ENCODE data around the gene BPTF.
"Not testable (repeated sequence)": the region's sequence is repeated elsewhere in the genome, so short reads cannot be mapped to it uniquely, and the experiment has no call there.

BPTF gene

GRCh38 chr17:67931227-67931626, 105.9 kb downstream of the BPTF start:
- WGBS, 2 experiments (ENCODE audit: insufficient coverage in 2 of 2), result 100% methylated on average over 1 to 2 of the region's 5 CpGs
- H3K27ac ChIP-seq (ENCODE audit: low read depth, low read length, severe bottlenecking), result no peak overlapping the region
- peaks cover 77% of the 10 kb centered on the region for H3K36me3 ChIP-seq (ENCODE audit: control insufficient read depth, insufficient read depth, low read length)
- H3K9me3 ChIP-seq (ENCODE audit: control insufficient read depth, low read length), result no peaks in the 10 kb centered on the region
- no peak overlapping the region for H3K4me3 ChIP-seq (ENCODE audit: extremely low read depth, insufficient read depth, low read length, poor library complexity, severe bottlenecking)
- H3K4me1 ChIP-seq (ENCODE audit: control insufficient read depth, insufficient read depth, low read length, poor library complexity, severe bottlenecking), result no peaks in the 10 kb centered on the region

- Histone ChIP-seq H3K4me3 (ENCODE audit: extremely low read depth, insufficient read depth, low read length, poor library complexity, severe bottlenecking) (no peak overlapping the region), H3K9me3 (ENCODE audit: control insufficient read depth, low read length) (no peaks in the 10 kb centered on the region), H3K27ac (ENCODE audit: low read depth, low read length, severe bottlenecking) (no peak overlapping the region), H3K4me1 (ENCODE audit: control insufficient read depth, insufficient read depth, low read length, poor library complexity, severe bottlenecking) (no peaks in the 10 kb centered on the region), H3K36me3 (ENCODE audit: control insufficient read depth, insufficient read depth, low read length) (peaks cover 75% of the 10 kb centered on the region)
- WGBS, 2 experiments (ENCODE audit: insufficient coverage in 2 of 2), result 90% methylated on average over 2 of the region's 3 CpGs; no CpG with 5 or more reads in 1 of the 2 experiments
Observed at GRCh38 chr17:67942810-67943209, 117.5 kb downstream of the BPTF start.

- WGBS, 2 experiments (ENCODE audit: insufficient coverage in 2 of 2), result 93 to 98% methylated on average over 5 of the region's 5 CpGs
- no peaks in the 10 kb centered on the region for H3K9me3 ChIP-seq (ENCODE audit: control insufficient read depth, low read length)
- no peaks in the 10 kb centered on the region for H3K4me1 ChIP-seq (ENCODE audit: control insufficient read depth, insufficient read depth, low read length, poor library complexity, severe bottlenecking)
- no peak overlapping the region for H3K4me3 ChIP-seq (ENCODE audit: extremely low read depth, insufficient read depth, low read length, poor library complexity, severe bottlenecking)
- no peak overlapping the region for H3K27ac ChIP-seq (ENCODE audit: low read depth, low read length, severe bottlenecking)
- peaks cover 87% of the 10 kb centered on the region for H3K36me3 ChIP-seq (ENCODE audit: control insufficient read depth, insufficient read depth, low read length)
Observed at GRCh38 chr17:67944035-67944434, 118.7 kb downstream of the BPTF start.

- no peak overlapping the region for H3K27ac ChIP-seq (ENCODE audit: low read depth, low read length, severe bottlenecking)
- peaks cover 86% of the 10 kb centered on the region for H3K36me3 ChIP-seq (ENCODE audit: control insufficient read depth, insufficient read depth, low read length)
- H3K9me3 ChIP-seq (ENCODE audit: control insufficient read depth, low read length), result no peaks in the 10 kb centered on the region
- H3K4me3 ChIP-seq (ENCODE audit: extremely low read depth, insufficient read depth, low read length, poor library complexity, severe bottlenecking), result no peak overlapping the region
- H3K4me1 ChIP-seq (ENCODE audit: control insufficient read depth, insufficient read depth, low read length, poor library complexity, severe bottlenecking), result no peaks in the 10 kb centered on the region
Observed at GRCh38 chr17:67946513-67946912, 121.2 kb downstream of the BPTF start.

DNA sequence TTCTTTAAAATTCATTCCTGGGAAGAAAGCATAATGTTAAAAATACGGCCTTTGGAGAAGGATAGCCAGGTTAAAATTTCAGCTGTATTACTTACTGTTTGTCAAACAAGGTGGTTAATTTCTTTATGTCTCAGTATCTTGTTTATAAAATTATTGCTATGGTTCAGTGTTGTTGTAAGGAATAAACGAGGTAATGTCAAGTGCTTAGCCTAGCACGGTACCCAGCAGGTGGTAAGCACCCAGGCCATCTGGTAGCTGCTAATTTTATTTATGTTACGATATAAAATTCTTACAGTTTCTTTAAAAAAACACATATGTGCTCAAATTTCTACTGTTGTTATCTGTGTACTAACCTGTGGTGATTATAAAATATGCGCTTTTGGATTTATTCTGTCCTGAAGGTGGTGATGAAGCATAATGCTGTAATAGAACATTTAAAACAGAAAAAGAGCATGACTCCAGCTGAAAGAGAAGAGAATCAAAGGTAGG, 122.1 kb downstream of the BPTF start:
- Histone ChIP-seq H3K27ac (ENCODE audit: low read depth, low read length, severe bottlenecking) (no peak overlapping the region), H3K9me3 (ENCODE audit: control insufficient read depth, low read length) (no peaks in the 10 kb centered on the region), H3K4me1 (ENCODE audit: control insufficient read depth, insufficient read depth, low read length, poor library complexity, severe bottlenecking) (no peaks in the 10 kb centered on the region), H3K4me3 (ENCODE audit: extremely low read depth, insufficient read depth, low read length, poor library complexity, severe bottlenecking) (no peak overlapping the region), H3K36me3 (ENCODE audit: control insufficient read depth, insufficient read depth, low read length) (peaks cover 84% of the 10 kb centered on the region)
- WGBS, 2 experiments (ENCODE audit: insufficient coverage in 2 of 2), result 89 to 100% methylated on average over 1 to 2 of the region's 5 CpGs

GRCh38 chr17:67950945-67951344, 125.6 kb downstream of the BPTF start:
- Histone ChIP-seq H3K4me3 (ENCODE audit: extremely low read depth, insufficient read depth, low read length, poor library complexity, severe bottlenecking) (no peak overlapping the region), H3K4me1 (ENCODE audit: control insufficient read depth, insufficient read depth, low read length, poor library complexity, severe bottlenecking) (no peaks in the 10 kb centered on the region), H3K36me3 (ENCODE audit: control insufficient read depth, insufficient read depth, low read length) (peaks cover 80% of the 10 kb centered on the region), H3K9me3 (ENCODE audit: control insufficient read depth, low read length) (no peaks in the 10 kb centered on the region), H3K27ac (ENCODE audit: low read depth, low read length, severe bottlenecking) (no peak overlapping the region)
- 92% methylated on average over 2 of the region's 2 CpGs; no CpG with 5 or more reads in 1 of the 2 experiments for WGBS, 2 experiments (ENCODE audit: insufficient coverage in 2 of 2)

- Histone ChIP-seq H3K4me3 (ENCODE audit: extremely low read depth, insufficient read depth, low read length, poor library complexity, severe bottlenecking) (no peak overlapping the region), H3K27ac (ENCODE audit: low read depth, low read length, severe bottlenecking) (no peak overlapping the region), H3K4me1 (ENCODE audit: control insufficient read depth, insufficient read depth, low read length, poor library complexity, severe bottlenecking) (no peaks in the 10 kb centered on the region), H3K36me3 (ENCODE audit: control insufficient read depth, insufficient read depth, low read length) (peaks cover 64% of the 10 kb centered on the region), H3K9me3 (ENCODE audit: control insufficient read depth, low read length) (no peaks in the 10 kb centered on the region)
- WGBS, 2 experiments (ENCODE audit: insufficient coverage in 2 of 2), result 80 to 88% methylated on average over 1 to 2 of the region's 3 CpGs
Observed at GRCh38 chr17:67959510-67959909, 134.2 kb downstream of the BPTF start.

- not testable (repeated sequence) for H3K27ac ChIP-seq (ENCODE audit: low read depth, low read length, severe bottlenecking); H3K4me1 ChIP-seq (ENCODE audit: control insufficient read depth, insufficient read depth, low read length, poor library complexity, severe bottlenecking); H3K4me3 ChIP-seq (ENCODE audit: extremely low read depth, insufficient read depth, low read length, poor library complexity, severe bottlenecking); H3K9me3 ChIP-seq (ENCODE audit: control insufficient read depth, low read length)
- peaks cover 64% of the 10 kb centered on the region for H3K36me3 ChIP-seq (ENCODE audit: control insufficient read depth, insufficient read depth, low read length)
- WGBS, 2 experiments (ENCODE audit: insufficient coverage in 2 of 2), result no CpG with 5 or more reads among the region's 3 CpGs
Observed at GRCh38 chr17:67960276-67960675, 135.0 kb downstream of the BPTF start.

DNA sequence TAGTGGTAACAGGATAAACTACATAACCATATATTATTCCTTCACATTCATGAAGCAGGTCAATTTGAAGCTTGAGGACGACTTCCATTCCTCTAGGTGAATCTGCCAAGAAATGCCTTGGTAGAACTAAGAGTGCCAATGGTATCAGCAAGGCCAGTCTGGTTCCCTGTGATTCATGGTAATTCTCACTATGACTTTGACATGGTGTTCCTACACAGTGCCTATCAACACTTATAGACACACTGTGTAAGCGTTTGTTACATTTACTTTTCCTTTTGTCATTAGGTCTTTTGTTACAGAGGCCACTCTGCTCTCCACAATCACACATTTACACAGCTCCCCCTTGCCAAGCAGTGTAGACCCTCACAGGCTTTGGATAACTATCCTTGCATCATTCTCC, 136.9 kb downstream of the BPTF start:
- not testable (repeated sequence) for H3K4me1 ChIP-seq (ENCODE audit: control insufficient read depth, insufficient read depth, low read length, poor library complexity, severe bottlenecking); H3K9me3 ChIP-seq (ENCODE audit: control insufficient read depth, low read length); H3K4me3 ChIP-seq (ENCODE audit: extremely low read depth, insufficient read depth, low read length, poor library complexity, severe bottlenecking); H3K27ac ChIP-seq (ENCODE audit: low read depth, low read length, severe bottlenecking)
- 78 to 100% methylated on average over 1 of the region's 2 CpGs for WGBS, 2 experiments (ENCODE audit: insufficient coverage in 2 of 2)
- H3K36me3 ChIP-seq (ENCODE audit: control insufficient read depth, insufficient read depth, low read length), result peaks cover 69% of the 10 kb centered on the region

GRCh38 chr17:67963145-67963572, 137.9 kb downstream of the BPTF start:
- not testable (repeated sequence) for H3K27ac ChIP-seq (ENCODE audit: low read depth, low read length, severe bottlenecking); H3K4me1 ChIP-seq (ENCODE audit: control insufficient read depth, insufficient read depth, low read length, poor library complexity, severe bottlenecking); H3K9me3 ChIP-seq (ENCODE audit: control insufficient read depth, low read length); H3K4me3 ChIP-seq (ENCODE audit: extremely low read depth, insufficient read depth, low read length, poor library complexity, severe bottlenecking)
- peaks cover 66% of the 10 kb centered on the region for H3K36me3 ChIP-seq (ENCODE audit: control insufficient read depth, insufficient read depth, low read length)
- 17% methylated on average over 1 of the region's 1 CpG; no CpG with 5 or more reads in 1 of the 2 experiments for WGBS, 2 experiments (ENCODE audit: insufficient coverage in 2 of 2)

DNA sequence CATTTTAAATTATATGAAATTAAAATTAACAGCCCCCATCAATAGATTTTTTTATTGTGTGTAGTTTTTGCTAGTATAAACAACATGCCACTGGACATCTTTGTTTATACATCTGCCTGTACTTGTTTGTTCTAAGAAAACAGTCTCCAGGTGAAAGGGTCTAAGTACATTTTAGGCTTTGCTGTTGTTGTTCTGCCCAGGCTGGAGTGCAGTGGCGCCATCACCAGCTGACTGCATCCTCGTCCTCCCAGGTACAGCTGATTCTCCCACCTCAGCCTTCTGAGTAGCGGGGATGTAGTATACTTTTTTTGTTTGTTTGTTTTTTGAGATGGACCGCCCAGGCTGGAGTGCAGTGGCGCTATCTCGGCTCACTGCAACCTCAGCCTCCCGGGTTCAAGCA, 145.5 kb downstream of the BPTF start:
- WGBS, 2 experiments (ENCODE audit: insufficient coverage in 2 of 2), result 77 to 95% methylated on average over 6 of the region's 7 CpGs
- Histone ChIP-seq H3K4me3 (ENCODE audit: extremely low read depth, insufficient read depth, low read length, poor library complexity, severe bottlenecking) (no peak overlapping the region), H3K9me3 (ENCODE audit: control insufficient read depth, low read length) (no peaks in the 10 kb centered on the region), H3K27ac (ENCODE audit: low read depth, low read length, severe bottlenecking) (no peak overlapping the region), H3K36me3 (ENCODE audit: control insufficient read depth, insufficient read depth, low read length) (peaks cover 33% of the 10 kb centered on the region), H3K4me1 (ENCODE audit: control insufficient read depth, insufficient read depth, low read length, poor library complexity, severe bottlenecking) (peaks cover 8% of the 10 kb centered on the region)
